NCI-H774 (cell line): ENCODE data around the gene LRP5.
"Not testable (repeated sequence)": the region's sequence is repeated elsewhere in the genome, so short reads cannot be mapped to it uniquely, and the experiment has no call there.

Source experiments
- DNase-seq: peaks from one replicate; lab custom pipeline; 2025; lab: John Stamatoyannopoulos, UW

Gene LRP5

GRCh38 chr11:68282141-68282860 lies 30.1 kb upstream of the LRP5 start:
- DNase-seq = no peak

- DNase-seq = no peak
Measured at GRCh38 chr11:68282861-68283230, 29.5 kb upstream of the LRP5 start.

- DNase-seq = not testable (repeated sequence)
Measured at GRCh38 chr11:68284588-68284987, 27.8 kb upstream of the LRP5 start.

- DNase-seq = no peak
Measured at GRCh38 chr11:68287419-68287818, 25.0 kb upstream of the LRP5 start.

GRCh38 chr11:68289456-68289855 lies 22.9 kb upstream of the LRP5 start:
- DNase-seq = no peak

GRCh38 chr11:68293708-68294107 lies 18.7 kb upstream of the LRP5 start:
- no peak for DNase-seq

GRCh38 chr11:68295271-68295670 lies 17.1 kb upstream of the LRP5 start:
- DNase-seq = no peak

- no peak for DNase-seq
Measured at GRCh38 chr11:68295940-68296339, 16.5 kb upstream of the LRP5 start.

- DNase-seq = no peak
Measured at GRCh38 chr11:68296344-68297051, 15.9 kb upstream of the LRP5 start.

- DNase-seq = no peak
Measured at GRCh38 chr11:68297052-68297378, 15.4 kb upstream of the LRP5 start.

- DNase-seq = no peak
Measured at GRCh38 chr11:68297494-68297811, 14.9 kb upstream of the LRP5 start.

GRCh38 chr11:68297812-68298658 lies 14.4 kb upstream of the LRP5 start:
- peak; percentile 39 for DNase-seq

GRCh38 chr11:68298659-68299516 lies 13.5 kb upstream of the LRP5 start:
- no peak for DNase-seq

- not testable (repeated sequence) for DNase-seq
Measured at GRCh38 chr11:68299517-68299879, 12.9 kb upstream of the LRP5 start.

GRCh38 chr11:68300076-68300830 lies 12.1 kb upstream of the LRP5 start:
- DNase-seq = no peak

- no peak for DNase-seq
Measured at GRCh38 chr11:68302256-68302655, 10.1 kb upstream of the LRP5 start.

- DNase-seq = peak; percentile 14
Measured at GRCh38 chr11:68302670-68303069, 9.7 kb upstream of the LRP5 start.

- DNase-seq = no peak
Measured at GRCh38 chr11:68303083-68303482, 9.3 kb upstream of the LRP5 start.

GRCh38 chr11:68303982-68304780 lies 8.2 kb upstream of the LRP5 start:
- DNase-seq = no peak

GRCh38 chr11:68306636-68307035 lies 5.8 kb upstream of the LRP5 start:
- no peak for DNase-seq

- no peak for DNase-seq
Measured at GRCh38 chr11:68308068-68308467, 4.3 kb upstream of the LRP5 start.
